Forelimb muscle (tissue), 1 donor: ENCODE results near the gene MADD. TPM values are rescaled to one million over a fixed set of nuclear protein-coding genes. Genes with fewer than 3 reads are reported as not detected.

Source experiments
- polyA plus RNA-seq: library from polyadenylated mRNA; unstranded; fragments of 120-200 nt; gene quantifications from one replicate; pipeline ENCODE4 v1.2.1, GENCODE V29; 2013; ENCODE audit not compliant: insufficient read length

MADD gene
- polyA plus RNA-seq, 1 donor, result 31.6 TPM

Other genes starting within 250 kb of the MADD start
- 88.0 TPM for gene ARFGAP2, start 93.3 kb upstream of the MADD start, polyA plus RNA-seq
- gene PACSIN3, start 83.7 kb upstream of the MADD start, polyA plus RNA-seq, result 250 TPM
- 12.7 TPM for gene DDB2, start 55.2 kb upstream of the MADD start, polyA plus RNA-seq
- 20.9 TPM for gene ACP2, start 21.3 kb upstream of the MADD start, polyA plus RNA-seq
- gene NR1H3, start 12.1 kb upstream of the MADD start, polyA plus RNA-seq, result 16.2 TPM
- 0.75 TPM for gene MYBPC3, start 82.6 kb downstream of the MADD start, polyA plus RNA-seq
- 6.7 TPM for gene SPI1, start 108.4 kb downstream of the MADD start, polyA plus RNA-seq
- gene SLC39A13, start 138.5 kb downstream of the MADD start, polyA plus RNA-seq, result 35.3 TPM
- 123 TPM for gene PSMC3, start 156.3 kb downstream of the MADD start, polyA plus RNA-seq
- 93.1 TPM for gene RAPSN, start 179.0 kb downstream of the MADD start, polyA plus RNA-seq